ENCODE results near the gene REEP1.

The REEP1 gene

DNA sequence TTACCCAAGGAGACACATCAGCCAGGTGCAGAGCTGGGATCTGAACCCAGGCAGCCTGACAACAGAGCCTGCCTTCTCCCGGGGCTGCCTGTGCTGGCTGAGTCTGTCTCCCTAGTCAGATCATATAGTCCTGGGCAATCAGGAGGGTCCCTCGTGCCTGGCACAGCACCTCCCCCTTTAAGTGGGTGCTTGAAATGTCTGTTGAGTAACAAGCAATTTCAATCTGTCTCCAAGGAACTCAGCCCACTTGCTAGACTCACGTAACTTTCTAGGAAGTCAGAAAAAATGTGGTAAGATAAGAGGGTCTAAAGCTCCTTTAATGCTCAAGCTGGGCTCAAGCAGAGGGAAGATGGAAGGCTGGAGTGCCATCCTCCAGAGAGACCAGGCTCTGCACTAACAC, 51.9 kb downstream of the REEP1 start:
- H3K27ac Mint-ChIP-seq, result no peak overlapping the region
- no peaks in the 10 kb centered on the region for H3K36me3 Mint-ChIP-seq
- H3K4me3 Mint-ChIP-seq, result no peak overlapping the region
- H3K9me3 Mint-ChIP-seq, result no peaks in the 10 kb centered on the region
- no peaks in the 10 kb centered on the region for H3K4me1 Mint-ChIP-seq
- H3K27me3 Mint-ChIP-seq, result no peaks in the 10 kb centered on the region

DNA sequence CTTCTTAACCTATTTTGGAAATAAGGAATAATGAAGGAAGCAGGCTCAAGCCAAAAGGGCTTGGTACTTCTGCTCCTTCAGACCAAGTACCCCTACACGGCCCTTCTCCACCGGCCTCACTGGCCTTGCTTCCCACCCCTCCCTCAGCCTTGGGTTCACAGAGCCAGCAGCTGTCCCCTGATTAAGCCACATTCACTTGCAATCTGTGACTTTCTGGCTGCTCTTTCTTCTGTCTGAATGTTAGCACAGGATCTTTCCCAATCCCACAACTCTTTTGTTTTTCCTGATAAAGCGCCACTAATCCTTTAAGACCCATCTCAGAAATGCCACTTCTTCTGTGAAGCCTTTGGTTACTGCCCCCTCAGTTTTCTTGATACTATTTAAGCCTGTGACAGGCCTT, 52.4 kb downstream of the REEP1 start:
- no peaks in the 10 kb centered on the region for H3K9me3 Mint-ChIP-seq
- no peaks in the 10 kb centered on the region for H3K36me3 Mint-ChIP-seq
- H3K27ac Mint-ChIP-seq, result no peak overlapping the region

DNA sequence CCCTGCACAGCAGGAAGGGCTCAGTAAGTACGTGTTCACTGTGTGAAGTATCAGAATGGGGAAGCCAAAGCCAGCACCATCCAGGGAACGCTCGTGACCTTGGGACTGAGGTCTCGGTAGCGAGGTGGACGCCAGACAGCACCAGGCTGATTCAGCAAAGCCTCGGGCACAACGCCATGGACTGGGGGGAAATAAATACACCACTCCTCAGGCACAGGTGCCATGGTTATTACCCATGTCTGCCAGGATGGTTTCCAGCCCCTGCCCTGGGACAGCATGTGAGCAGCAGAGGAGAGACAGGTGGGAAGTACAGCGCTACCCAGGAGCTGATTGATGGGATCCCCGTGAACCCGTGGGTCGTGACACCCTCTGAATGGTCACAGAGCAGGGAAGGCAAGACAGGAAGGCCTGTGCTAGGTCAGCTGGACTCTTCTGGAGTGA, 53.0 kb downstream of the REEP1 start:
- Mint-ChIP-seq H3K9me3 (no peaks in the 10 kb centered on the region), H3K4me3 (no peak overlapping the region), H3K4me1 (no peaks in the 10 kb centered on the region), H3K27ac (peak overlapping the region; percentile 31), H3K36me3 (no peaks in the 10 kb centered on the region), H3K27me3 (no peaks in the 10 kb centered on the region)

More for the DNA sequence above, 52.4 kb downstream of the REEP1 start:
- H3K27me3 Mint-ChIP-seq, result no peaks in the 10 kb centered on the region
- no peaks in the 10 kb centered on the region for H3K4me1 Mint-ChIP-seq
- H3K4me3 Mint-ChIP-seq, result no peak overlapping the region

DNA sequence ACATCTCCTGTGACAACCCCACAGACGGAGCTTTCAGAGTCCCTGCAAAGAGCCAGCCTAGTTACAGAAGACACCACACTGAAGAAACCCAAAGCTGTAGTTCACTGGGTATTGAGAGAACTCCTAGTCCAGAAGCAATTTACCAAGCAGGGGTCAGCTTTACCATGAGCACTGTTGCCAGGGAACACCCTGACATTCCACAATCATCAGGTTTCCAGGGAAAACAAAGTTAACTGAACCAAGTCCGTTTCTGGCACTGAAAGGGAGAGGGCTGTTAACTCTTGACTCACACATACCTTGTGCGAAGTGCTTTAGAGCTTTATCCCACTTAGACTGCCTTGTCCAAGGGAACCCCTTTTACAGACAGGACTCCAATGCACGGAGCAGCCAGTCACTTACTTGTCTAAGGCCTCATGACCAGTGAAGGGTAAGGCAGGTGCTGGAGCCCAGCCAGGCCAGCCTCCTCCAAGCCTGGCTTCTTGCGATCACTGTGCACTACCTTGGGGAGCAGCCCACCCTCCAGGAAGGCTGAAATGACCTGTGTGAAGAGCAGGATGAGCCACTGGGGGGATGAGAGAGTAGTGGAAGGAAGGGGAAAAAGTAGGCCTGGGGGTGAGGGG, 53.9 kb downstream of the REEP1 start:
- no peaks in the 10 kb centered on the region for H3K27me3 Mint-ChIP-seq
- no peaks in the 10 kb centered on the region for H3K36me3 Mint-ChIP-seq
- H3K27ac Mint-ChIP-seq, result no peak overlapping the region
- no peaks in the 10 kb centered on the region for H3K9me3 Mint-ChIP-seq
- no peaks in the 10 kb centered on the region for H3K4me1 Mint-ChIP-seq
- H3K4me3 Mint-ChIP-seq, result no peak overlapping the region

DNA sequence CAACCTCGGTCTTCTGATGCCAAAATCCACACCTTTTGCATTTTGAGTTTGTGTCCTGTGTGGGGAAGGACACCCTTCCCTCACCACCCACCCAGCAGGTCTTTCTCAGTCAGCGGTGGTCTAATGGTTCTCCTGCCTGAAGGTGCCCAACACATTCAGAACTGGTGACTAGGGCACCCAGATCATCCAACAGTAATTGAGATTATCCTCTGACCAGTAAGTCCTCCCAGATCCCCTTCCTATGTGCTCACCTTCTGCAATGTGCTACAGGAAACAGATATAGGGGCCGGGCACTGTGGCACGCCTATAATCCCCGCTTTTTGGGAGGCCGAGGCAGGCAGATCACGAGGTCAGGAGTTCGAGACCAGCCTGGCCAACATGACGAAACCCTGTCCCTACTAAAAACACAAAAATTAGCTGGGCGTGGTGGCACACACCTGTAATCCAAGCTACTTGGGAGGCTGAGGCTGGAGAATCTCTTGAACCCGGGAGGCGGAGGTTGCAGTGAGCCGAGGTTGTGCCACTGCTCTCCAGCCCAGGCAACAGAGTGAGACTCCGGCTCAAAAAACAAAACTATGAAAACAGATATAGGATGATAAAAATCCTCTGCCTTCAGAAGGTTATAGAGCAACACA, 56.2 kb downstream of the REEP1 start:
- no peaks in the 10 kb centered on the region for H3K4me1 Mint-ChIP-seq
- H3K27ac Mint-ChIP-seq, result no peak overlapping the region
- no peaks in the 10 kb centered on the region for H3K9me3 Mint-ChIP-seq
- H3K4me3 Mint-ChIP-seq, result no peak overlapping the region
- H3K27me3 Mint-ChIP-seq, result no peaks in the 10 kb centered on the region
- H3K36me3 Mint-ChIP-seq, result no peaks in the 10 kb centered on the region

DNA sequence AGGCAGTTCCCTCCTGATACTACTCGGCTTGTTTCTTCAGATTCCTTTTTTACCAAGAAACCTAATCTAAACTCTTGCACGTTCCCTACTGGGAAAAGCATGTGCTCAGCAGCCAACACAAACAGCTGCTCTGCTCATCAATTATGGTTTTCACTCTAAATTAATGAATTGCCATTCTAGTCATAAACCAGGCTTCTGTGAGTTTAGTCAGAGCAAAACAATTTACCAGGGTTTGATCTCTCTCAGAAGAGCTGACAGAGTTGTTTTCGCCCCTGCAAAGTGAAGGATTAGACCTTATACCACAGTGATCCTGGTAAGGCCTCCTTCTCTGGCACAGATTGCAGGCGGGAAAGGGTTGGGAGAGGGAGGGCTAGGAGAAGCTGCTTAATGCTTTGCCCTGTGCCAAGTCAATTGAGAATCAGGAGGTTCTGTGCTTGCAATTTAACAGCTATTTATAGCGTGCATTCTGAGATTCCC, 57.2 kb downstream of the REEP1 start:
- no peak overlapping the region for H3K27ac Mint-ChIP-seq
- H3K9me3 Mint-ChIP-seq, result no peaks in the 10 kb centered on the region
- no peaks in the 10 kb centered on the region for H3K36me3 Mint-ChIP-seq
- H3K4me1 Mint-ChIP-seq, result no peaks in the 10 kb centered on the region
- H3K27me3 Mint-ChIP-seq, result no peaks in the 10 kb centered on the region
- no peak overlapping the region for H3K4me3 Mint-ChIP-seq

- H3K27ac Mint-ChIP-seq, result no peak overlapping the region
- H3K27me3 Mint-ChIP-seq, result no peaks in the 10 kb centered on the region
- H3K36me3 Mint-ChIP-seq, result peaks cover 9% of the 10 kb centered on the region
- H3K4me1 Mint-ChIP-seq, result peaks cover 8% of the 10 kb centered on the region
- no peak overlapping the region for H3K4me3 Mint-ChIP-seq
- H3K9me3 Mint-ChIP-seq, result peaks cover 8% of the 10 kb centered on the region
These were observed 61.5 kb downstream of the REEP1 start for GRCh38 chr2:86275962-86276361.

DNA sequence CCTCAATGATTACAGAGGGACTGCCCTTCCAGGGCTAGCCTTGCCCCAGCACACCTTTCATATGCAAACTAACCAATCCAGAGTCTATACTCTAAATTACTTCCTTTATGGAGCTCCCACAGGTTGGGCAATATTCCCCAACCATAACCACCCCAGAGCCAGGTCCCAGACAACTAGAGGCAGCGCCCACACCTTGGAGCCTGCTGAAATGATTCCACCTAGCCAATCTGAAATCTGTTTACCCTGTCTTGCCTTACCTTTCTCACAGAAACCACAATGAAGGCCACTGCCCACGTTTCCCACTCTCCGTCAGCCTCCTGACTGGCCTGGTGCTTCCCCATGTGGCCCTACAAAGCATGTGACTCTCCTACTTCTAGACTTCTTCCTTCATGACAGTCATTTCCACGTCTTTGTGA, 62.0 kb downstream of the REEP1 start:
- Mint-ChIP-seq H3K4me1 (peaks cover 8% of the 10 kb centered on the region), H3K36me3 (peaks cover 11% of the 10 kb centered on the region), H3K27me3 (no peaks in the 10 kb centered on the region), H3K9me3 (peaks cover 8% of the 10 kb centered on the region), H3K4me3 (no peak overlapping the region), H3K27ac (no peak overlapping the region)

DNA sequence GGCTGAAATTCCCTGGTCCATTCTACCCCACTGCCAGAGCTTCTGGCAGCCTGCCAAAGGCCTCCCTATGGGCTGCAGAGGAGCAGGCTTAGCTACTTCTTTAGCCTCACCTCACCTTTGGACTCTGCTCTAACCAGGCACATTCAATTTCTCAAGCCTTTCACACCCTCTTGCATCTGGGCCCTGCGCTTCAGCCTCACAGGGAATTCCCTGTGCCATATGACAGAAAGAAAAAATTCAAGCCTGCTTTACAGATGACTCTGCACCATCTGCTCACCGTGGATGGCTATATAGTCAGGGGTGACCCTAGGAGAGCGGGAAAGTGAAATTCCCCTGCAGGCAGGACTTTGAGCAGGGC, 62.5 kb downstream of the REEP1 start:
- no peaks in the 10 kb centered on the region for H3K27me3 Mint-ChIP-seq
- H3K9me3 Mint-ChIP-seq, result peaks cover 8% of the 10 kb centered on the region
- H3K36me3 Mint-ChIP-seq, result peaks cover 11% of the 10 kb centered on the region
- H3K4me3 Mint-ChIP-seq, result no peak overlapping the region
- H3K27ac Mint-ChIP-seq, result no peak overlapping the region
- peaks cover 8% of the 10 kb centered on the region for H3K4me1 Mint-ChIP-seq

GRCh38 chr2:86274265-86274917, 63.0 kb downstream of the REEP1 start:
- Mint-ChIP-seq H3K36me3 (peaks cover 11% of the 10 kb centered on the region), H3K27ac (no peak overlapping the region), H3K4me3 (no peak overlapping the region), H3K4me1 (peaks cover 8% of the 10 kb centered on the region), H3K9me3 (peaks cover 8% of the 10 kb centered on the region), H3K27me3 (no peaks in the 10 kb centered on the region)

- Mint-ChIP-seq H3K27me3 (no peaks in the 10 kb centered on the region), H3K4me1 (peaks cover 8% of the 10 kb centered on the region), H3K4me3 (no peak overlapping the region), H3K9me3 (peaks cover 8% of the 10 kb centered on the region), H3K27ac (no peak overlapping the region), H3K36me3 (peaks cover 14% of the 10 kb centered on the region)
These were observed 65.3 kb downstream of the REEP1 start for GRCh38 chr2:86272111-86272510.

GRCh38 chr2:86271248-86271647, 66.2 kb downstream of the REEP1 start:
- H3K4me3 Mint-ChIP-seq, result no peak overlapping the region
- H3K27me3 Mint-ChIP-seq, result no peaks in the 10 kb centered on the region
- peaks cover 14% of the 10 kb centered on the region for H3K36me3 Mint-ChIP-seq
- H3K4me1 Mint-ChIP-seq, result peaks cover 8% of the 10 kb centered on the region
- peaks cover 8% of the 10 kb centered on the region for H3K9me3 Mint-ChIP-seq
- no peak overlapping the region for H3K27ac Mint-ChIP-seq

DNA sequence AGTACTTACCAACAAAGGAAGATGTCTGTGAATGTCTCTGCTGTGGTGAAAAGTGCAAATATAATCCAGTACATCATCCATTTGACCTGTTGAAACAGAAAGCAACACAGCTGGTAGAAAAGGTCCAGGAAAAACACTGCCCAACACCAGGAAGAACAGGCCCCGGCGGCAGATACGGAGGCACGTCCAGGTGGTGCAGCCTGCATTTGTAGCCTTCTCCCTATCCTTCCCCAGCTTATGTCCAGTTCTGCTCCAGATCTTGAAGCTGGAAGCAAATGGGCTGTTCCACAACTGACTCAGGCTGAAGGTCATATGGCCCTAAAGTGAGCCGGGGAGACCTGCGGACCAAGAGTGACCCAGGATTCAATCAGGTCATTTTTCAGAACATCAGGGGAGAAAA, 73.5 kb downstream of the REEP1 start:
- Mint-ChIP-seq H3K9me3 (peaks cover 7% of the 10 kb centered on the region), H3K27ac (no peak overlapping the region), H3K4me1 (no peaks in the 10 kb centered on the region), H3K27me3 (no peaks in the 10 kb centered on the region), H3K36me3 (peaks cover 4% of the 10 kb centered on the region), H3K4me3 (no peak overlapping the region)

GRCh38 chr2:86260978-86261377, 76.4 kb downstream of the REEP1 start:
- H3K4me3 Mint-ChIP-seq, result no peak overlapping the region
- H3K27me3 Mint-ChIP-seq, result peaks cover 2% of the 10 kb centered on the region
- H3K27ac Mint-ChIP-seq, result no peak overlapping the region
- H3K9me3 Mint-ChIP-seq, result peaks cover 7% of the 10 kb centered on the region
- no peaks in the 10 kb centered on the region for H3K4me1 Mint-ChIP-seq
- peaks cover 1% of the 10 kb centered on the region for H3K36me3 Mint-ChIP-seq

GRCh38 chr2:86258106-86258505, 79.3 kb downstream of the REEP1 start:
- H3K4me3 Mint-ChIP-seq, result no peak overlapping the region
- H3K27ac Mint-ChIP-seq, result no peak overlapping the region
- H3K9me3 Mint-ChIP-seq, result no peaks in the 10 kb centered on the region
- H3K4me1 Mint-ChIP-seq, result no peaks in the 10 kb centered on the region
- peaks cover 2% of the 10 kb centered on the region for H3K27me3 Mint-ChIP-seq
- H3K36me3 Mint-ChIP-seq, result no peaks in the 10 kb centered on the region

DNA sequence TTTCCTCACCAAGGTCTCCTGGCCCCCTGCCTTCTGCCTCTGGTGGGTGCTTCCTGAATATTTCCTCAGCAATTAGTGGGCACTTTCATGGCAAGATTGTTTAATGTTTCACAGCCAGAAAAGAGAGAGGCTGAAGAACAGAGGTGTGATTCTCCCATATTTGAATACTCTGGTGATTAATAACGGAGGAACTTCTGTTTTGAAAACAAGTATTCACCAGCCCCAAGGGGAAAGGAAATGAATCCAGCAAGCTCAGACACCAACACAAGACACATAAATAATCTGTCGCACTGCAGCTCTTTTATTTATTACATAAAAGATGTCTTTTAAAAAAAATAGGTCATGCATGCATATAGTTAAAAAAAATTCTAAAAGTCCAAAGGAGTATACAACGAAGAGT, 80.4 kb downstream of the REEP1 start:
- H3K27me3 Mint-ChIP-seq, result peaks cover 3% of the 10 kb centered on the region
- no peaks in the 10 kb centered on the region for H3K4me1 Mint-ChIP-seq
- H3K36me3 Mint-ChIP-seq, result no peaks in the 10 kb centered on the region
- H3K4me3 Mint-ChIP-seq, result no peak overlapping the region
- no peak overlapping the region for H3K27ac Mint-ChIP-seq
- no peaks in the 10 kb centered on the region for H3K9me3 Mint-ChIP-seq
